Measurements from ENCODE around the gene PAX8.

PAX8 gene

GRCh38 chr2:113181258-113182051 lies 97.3 kb downstream of the PAX8 start:
- peak; percentile 69 for DNase-seq

- DNase-seq: no peak
These were observed 98.4 kb downstream of the PAX8 start for GRCh38 chr2:113180131-113180946.

- no peak for DNase-seq
These were observed 99.2 kb downstream of the PAX8 start for GRCh38 chr2:113179446-113180045.

DNA sequence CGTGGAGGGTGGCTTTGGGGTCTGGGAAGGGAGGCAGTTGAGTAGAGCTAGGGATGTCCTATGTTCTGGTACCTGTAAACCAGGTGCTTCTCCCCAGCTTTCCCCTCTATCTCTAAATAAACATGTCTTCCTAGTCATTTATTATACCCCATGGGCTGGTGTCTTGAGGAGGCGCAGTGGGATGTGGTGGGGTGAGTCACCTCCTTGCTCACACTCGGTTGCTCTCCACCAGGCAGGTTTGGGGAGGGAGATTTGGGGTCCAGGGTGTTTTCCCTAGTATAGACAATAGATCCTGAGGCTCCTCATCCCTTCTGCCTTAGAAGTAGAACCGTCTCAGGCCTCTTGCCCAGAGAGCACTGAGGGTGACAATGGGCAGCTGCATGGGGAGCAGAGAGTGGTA lies 99.8 kb downstream of the PAX8 start:
- DNase-seq: no peak

DNA sequence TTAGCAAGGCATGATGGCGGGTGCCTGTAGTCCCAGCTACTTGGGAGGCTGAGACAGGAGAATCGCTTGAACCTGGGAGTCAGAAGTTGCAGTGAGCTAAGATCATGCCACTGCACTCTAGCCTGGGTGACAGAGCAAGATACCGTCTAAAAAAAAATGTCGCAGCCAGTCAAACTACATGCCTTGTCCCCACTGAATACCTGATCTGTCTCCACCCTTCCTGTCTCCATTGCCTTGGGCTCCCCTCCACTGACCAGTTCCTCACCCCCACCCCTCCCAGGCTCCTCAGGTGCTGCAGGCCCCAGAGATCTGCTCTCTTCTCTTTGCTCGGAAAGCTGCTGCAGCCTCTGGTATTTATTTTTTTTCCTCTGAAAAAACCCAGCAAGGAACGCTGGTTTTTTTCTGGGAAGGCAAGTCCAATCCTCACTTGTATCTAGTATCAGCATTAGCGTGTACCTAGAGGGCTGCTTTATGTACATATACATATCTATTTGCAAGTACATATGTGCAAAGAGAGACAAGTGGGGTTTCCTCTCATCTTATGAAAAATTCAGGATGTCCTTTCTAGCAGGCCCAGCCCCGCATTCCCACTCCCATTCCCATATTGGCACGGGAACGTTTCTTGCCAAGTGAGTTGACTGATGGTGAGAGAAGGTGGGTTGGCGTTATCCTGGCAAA lies 100.5 kb downstream of the PAX8 start:
- DNase-seq: no peak

DNA sequence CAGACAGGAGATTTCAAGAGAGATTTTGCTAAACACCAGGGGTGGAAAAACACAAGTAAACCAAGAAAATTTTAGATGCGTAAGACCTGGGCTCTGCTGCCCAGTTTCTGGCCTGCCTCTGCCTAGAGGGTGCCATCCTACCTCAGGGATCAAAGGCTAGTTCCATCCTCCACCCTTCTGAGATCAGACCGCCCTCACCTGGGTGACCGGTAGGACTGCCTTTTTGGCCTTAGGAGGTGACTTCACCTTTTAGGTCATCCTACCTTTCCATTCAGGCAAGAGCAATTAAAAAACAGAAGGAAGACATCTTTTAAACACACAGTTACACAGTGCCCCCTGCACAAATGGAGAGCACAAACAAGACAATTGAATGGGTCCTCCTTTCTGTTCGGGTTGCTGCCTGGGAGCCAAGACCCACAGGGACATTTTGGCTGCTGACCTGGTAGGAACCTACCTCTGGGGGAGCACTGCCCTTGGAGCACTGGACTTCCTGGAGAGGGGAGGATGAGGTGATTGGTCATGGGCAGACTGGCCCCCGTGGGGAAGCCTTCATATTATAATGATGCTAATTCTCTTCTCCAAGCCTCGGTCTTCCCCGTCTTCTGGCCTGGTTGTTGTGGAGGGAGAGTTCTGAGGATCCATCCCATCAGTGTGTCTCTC lies 101.9 kb downstream of the PAX8 start:
- no peak for DNase-seq

DNA sequence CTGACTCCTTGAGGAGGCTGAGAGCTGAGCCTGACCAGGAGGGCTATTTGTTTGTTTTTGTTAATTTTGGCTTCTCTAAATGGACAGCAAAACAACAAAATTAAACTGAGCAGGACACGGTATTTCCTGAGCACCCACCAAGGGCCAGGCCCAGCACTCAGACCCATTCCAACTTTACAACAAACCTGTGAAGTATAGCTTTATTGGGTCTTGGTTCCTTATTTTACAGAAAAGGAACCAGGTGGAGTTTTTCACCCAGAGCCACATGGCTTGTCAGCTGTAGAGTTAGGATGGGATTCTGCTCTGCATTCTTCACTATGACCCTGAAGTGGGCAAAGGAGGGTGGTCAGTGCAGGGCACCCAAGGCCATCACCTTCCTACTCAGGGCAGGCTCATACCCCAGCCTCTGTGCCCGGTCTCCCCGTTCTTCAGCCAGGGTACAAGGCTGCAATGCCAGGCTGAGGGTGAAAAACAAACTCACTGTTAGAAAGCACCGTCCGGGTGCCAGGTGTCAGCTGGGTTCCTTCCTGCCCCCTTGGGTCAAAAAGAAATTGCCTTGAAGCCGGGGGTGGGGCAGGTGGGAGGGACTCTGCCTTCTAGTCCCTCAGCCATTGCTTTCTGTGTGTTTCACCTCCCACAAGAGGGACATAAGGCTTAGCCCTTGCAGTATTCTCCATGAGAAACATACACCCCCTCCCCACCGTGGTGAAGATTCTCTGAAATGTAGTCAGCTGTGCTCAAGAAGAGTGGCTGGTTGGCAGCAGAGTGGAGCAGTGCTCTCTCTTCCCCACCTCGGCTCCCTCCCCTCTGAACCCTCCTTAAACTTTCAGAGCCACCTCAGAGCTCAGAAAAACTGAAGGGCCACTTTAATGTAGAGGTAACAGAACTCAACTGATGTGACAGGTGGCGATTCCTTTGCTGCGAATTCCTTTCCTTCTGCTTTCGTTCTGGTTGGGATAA lies 102.7 kb downstream of the PAX8 start:
- DNase-seq: no peak

GRCh38 chr2:113175042-113175628 lies 103.6 kb downstream of the PAX8 start:
- peak; percentile 37 for DNase-seq

DNA sequence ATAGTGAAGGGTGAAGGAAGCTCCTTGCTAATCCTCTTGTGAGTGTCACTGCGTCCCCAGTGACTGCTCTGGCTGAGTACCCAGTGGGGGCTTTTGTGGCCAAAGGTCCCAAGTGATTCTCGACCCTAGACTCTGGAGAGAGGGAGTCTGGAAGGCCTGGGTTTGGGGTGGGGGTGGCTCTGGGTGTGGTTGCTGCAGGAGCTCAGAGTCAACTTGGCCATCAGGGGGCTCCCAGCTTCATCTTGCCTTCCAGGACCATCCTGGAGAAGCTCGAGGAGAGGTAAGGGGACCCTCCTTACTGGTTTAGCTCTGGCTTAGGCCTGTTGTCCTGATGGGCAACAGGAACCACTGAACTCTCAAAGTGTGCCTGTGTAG lies 104.4 kb downstream of the PAX8 start:
- DNase-seq: no peak

- DNase-seq: peak; percentile 89
These were observed 105.0 kb downstream of the PAX8 start, which contains the start of gene PSD4 for GRCh38 chr2:113173542-113174375. Gene PSD4, plus strand, starts transcription at chr2:113173971. Its CDS starts 8,486 bp downstream, at chr2:113182457.

DNA sequence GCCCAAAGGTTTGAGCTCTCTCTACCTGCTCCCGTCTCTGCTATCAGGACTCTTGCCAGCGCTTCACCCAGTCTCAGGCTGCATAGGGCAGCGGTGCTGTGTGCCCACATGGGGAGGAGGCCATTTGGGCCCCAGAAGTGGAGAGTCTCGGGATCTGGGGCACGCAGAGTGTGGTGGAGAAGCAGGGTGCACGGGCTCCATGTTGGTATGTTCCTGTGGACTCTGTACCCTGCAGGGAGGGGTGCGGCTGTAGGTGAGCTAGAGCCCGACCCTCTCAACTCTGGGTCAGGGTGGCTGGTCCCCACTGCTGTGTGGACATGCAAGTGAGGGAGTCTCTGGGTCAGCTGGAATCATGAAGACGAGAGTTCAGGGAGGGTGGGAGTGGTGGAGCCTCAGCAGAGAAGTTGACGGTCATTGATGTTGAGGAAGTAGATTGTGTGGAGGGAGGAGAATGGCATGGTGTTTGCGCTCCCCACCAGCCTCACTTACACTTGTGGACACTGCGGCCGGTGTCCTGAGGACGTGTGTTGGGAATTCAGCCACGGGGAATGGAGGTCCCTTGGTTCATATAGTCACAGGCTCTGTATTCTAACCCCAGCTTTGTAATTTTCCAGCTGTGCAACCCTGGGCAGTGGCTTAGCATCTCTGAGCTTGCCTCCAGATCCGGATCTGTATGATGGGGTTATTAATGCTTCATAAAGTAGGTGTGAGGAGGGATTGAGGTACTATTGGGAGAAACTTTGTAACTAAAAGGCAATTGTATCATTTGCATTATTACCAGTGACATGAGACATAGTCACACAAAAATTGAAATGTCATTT lies 105.8 kb downstream of the PAX8 start:
- DNase-seq: no peak

DNA sequence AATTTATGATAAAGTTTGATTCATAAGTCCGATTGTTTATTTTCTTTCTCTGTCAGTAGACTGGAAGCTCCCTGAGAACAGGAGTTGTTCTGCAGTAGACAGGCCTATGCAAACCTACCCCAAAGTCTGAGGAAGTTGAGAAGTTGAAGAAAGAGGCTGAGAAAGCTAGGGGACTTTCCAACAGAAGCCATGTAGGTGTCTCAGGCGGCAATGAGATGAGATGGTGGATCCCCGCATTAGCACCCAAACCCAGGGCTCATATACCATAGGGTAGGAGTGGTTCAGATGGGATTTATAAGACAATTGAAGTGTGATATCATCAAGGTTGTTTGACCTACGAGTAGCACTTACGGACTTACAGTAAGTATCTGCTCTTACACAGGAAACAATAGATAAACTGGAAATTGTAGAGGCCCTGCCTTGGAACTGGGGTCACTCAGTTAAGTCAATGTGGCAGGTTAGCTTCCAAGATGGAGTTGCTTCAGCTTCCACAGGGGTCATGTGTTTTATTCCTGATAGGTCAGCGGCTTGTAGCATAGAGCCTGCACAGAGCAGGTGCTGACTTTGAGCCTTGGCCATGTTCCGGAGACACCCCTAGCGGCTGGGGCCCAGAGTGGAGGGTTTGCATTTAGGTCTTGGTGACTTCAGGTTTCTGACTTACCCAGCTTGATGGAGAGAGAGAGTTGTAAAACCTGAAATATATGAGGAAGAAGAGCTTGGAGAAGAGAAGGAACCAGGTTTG lies 107.2 kb downstream of the PAX8 start:
- DNase-seq: no peak

GRCh38 chr2:113169586-113169985 lies 109.1 kb downstream of the PAX8 start:
- DNase-seq: no peak

DNA sequence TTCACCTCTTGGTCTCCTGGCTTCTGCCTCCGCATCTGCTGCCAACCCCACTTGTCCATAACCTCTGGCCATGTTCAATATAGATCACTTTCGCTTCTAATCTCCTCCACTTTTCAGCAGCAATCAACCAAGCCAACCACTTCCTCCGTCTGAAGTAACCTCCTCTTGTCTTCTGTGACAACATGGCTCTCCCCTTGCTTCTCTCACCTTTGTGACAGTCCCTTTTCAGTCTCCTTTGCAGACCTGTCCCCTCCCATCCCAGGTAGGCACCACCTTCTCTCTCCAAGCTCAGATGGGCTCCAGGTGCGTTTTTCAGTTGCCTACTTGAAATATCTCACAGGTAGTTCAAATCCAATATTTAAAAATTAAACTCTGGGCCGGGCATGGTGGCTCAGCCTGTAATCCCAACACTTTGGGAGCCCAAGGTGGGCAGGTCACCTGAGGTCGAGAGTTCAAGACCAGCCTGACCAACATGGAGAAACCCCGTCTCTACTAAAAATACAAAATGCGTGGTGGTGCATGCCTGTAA lies 109.7 kb downstream of the PAX8 start:
- peak; percentile 46 for DNase-seq

GRCh38 chr2:113167962-113168340 lies 110.8 kb downstream of the PAX8 start:
- no peak for DNase-seq

DNA sequence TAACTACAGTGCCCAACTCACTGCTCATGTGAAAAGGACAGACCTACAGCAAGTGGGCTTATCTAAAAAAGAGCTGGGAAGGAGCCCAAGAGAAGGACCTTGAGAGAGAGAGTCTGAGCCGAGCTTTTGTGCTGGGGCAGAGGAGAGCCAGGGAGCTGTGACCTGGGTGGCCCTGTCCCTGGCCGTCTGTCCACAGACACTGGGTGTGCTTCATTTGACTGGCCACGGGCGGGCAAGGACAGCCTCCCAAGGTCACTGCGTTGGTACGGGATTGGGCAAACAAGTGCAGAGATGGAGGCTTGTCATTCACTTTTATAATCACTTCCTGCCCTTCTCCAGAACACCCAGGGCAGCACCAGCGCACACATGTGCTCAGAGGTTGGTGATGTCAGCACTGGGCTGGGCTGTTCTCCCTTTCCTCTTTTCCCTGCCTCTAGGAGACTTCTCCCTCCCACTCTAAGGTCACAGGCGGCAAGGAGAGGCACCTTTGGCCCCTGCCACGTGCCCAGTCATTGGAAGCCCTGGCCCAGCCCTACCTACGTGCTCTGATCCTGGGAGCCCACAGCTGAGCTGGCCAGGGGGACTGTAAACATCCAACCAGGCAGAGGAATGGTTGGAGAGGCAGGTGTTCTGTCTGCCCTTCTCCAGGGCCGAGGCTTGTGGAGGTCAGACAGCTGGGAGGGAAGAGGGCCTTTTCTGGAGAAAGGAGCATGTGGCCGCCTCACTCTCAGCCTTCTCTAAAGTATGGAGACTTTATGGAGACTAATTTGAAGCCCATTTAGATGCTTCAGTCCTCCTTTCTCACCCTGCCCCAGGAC lies 111.4 kb downstream of the PAX8 start:
- peak; percentile 41 for DNase-seq

- no peak for DNase-seq
These were observed 112.5 kb downstream of the PAX8 start for GRCh38 chr2:113166187-113166645.

All from MV-4-11 (cell line).